ENCODE measurements around the gene ZMIZ1.
"Not testable (repeated sequence)": the region's sequence is repeated elsewhere in the genome, so short reads cannot be mapped to it uniquely, and the experiment has no call there.

The ZMIZ1 gene

DNA sequence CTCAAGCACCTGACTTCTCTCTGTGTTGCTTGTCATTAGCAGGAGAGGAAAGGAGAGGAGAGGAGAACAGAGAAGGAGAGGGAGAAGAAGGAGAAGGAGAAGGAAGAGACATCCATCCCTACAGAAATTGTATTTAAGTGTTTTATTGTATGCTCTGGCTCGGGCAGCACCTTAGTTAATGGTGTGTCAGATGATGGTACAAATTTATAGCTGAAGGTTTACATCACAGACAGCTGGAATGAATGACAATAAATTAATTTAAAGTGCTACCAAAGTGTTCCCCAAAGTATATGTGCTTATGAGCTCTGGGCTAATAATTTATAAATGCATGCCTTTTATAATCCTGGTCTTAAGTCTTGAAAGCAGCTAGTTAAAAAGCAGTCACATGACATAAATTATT is 38.1 kb upstream of the ZMIZ1 start:
- DNase-seq, result no peak

DNA sequence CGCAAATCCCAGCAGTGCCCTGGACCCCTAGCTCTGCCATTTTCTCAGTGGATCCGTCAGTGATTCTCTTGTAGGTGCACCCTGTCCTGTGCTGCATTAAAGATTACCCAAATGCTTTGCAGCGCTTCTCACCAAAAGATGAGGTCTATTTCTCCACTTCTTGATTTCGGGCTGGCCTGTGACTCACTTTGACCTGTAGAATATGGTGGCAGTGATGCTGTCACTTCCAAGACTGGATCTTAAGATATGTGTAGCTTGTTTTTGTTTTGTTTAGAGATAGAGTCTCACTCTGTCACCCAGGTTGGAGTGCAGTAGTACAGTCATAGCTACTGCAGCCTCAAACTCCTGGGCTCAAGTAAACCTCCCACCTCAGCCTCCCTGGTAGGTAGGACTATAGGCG is 37.0 kb upstream of the ZMIZ1 start:
- DNase-seq, result no peak

DNA sequence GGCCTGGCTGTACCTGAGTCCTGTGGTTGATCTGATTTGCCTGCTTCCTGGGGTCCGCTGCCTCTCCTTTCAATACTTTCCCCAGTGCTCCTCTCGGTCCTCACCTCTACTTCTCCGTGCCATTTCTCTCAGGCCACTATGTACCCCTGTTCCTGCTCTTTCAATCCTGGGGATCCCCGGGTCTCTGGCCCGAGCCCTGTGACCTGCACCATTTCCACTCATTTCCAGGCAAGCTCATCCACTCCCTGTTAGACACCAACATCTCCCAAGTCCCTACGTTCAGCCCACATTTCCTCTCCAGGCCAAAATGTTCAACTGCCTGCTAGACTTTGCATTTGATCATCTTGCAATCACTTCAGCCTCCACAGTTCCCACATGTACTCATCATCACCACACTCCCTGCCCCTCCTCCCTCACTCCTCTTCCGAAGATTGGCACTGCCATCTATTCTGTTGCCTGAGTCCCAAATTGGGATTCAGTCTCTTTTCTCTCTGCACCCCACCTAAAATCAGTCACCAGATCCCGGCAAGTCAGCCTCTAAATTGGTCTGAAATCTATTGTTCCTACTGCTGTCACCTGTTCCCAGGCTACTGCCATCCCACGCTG is 34.4 kb upstream of the ZMIZ1 start:
- DNase-seq, result no peak

DNA sequence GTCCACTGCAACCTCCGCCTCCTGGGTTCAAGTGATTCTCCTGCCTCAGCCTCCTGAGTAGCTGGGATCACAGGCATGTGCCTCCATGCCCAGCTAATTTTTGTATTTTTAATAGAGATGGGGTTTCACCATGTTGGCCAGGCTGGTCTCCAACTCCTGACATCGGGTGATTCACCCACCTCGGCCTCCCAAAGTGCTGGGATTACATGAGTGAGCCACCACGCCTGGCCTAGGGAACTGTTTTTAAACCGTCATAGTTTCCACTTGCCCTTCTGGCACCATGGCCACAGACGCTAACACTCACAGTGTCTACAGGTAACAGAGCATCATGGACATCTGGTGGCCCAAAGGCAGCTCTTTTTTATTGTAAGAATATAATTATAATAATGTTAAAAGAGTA is 32.4 kb upstream of the ZMIZ1 start:
- not testable (repeated sequence) for DNase-seq

DNA sequence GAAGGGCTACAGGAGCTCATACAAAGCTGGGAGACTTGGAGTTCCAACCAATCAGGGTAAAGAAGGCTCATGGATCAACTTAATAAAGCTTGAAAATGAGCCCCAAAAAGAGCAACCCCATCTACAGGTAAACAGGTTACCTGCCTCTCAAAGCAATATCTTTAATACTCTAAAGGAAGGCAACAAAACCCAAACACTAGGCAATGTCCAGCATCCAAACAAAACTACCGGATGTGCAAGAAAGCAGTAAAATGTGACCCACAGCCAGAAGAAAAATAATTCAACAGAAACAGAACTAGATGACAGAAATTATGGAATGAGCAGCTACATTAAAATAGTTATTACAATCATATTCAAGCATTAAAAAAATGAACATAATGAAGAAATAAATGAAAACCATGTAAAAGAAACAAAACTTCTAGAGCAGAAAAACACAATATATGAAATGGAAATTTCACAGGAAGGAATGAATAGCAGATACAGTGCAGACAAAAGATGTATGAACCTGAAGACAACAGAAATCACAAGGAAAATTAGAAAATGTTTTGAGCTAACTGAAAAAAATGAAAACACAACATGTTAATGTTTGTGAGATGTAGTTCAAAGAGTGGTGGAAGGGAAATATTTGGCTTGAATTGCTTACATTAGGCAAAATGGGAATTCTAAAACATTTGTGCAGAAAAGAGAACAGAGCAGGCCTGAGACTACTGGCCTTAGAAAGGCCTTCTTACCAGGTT is 30.5 kb upstream of the ZMIZ1 start:
- DNase-seq, result no peak

DNA sequence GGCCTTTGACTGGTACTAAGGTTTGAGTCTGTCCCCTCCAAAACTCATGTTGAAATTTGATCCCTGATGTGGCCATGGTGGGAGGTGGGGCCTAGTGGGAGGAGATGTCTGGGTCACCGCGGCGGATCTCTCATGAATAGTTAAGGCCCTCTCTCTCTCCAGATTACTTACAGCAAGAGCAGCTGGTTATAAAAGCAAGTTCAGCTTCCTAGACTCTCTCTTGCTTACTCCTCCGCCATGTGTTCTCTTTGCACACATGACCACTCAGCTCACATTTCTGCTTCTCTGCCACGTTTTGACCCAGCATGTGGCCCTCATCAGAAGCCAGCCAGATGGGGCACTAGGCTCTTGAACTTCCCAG is 29.9 kb upstream of the ZMIZ1 start:
- DNase-seq, result no peak

DNA sequence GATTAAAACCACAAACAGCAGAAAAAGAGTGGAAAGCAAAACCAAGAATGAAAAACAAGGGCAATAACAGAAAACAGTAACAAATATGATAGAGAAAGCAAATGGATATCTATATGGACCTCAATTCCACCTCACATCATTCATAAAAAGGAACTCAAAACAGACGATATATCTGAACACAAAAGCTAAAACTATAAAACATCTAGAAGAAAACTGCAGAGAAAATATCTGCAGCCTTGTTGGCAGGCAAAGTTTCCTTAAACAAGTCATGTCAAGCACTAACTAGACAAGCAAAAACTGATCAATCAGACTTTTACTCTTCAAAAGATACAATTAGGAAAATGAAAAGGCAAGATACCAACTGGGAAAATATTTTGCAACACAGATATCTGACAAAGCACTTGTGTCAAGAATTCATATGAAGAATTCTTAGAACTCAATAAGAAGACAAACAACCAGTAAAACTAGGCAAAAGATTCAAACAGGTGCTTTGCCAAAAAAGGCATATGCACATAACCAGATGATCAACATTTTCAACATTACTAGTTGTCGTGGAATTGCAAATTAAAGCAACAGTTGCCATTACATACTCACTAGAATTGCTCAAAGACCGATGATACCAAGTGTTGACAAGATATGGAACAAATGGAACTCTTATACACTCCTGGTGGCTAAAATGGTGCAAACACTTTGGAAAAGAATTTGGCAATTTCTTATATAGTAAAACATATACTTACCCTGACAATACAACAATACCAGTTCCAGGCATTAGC is 25.9 kb upstream of the ZMIZ1 start:
- no peak for DNase-seq

DNA sequence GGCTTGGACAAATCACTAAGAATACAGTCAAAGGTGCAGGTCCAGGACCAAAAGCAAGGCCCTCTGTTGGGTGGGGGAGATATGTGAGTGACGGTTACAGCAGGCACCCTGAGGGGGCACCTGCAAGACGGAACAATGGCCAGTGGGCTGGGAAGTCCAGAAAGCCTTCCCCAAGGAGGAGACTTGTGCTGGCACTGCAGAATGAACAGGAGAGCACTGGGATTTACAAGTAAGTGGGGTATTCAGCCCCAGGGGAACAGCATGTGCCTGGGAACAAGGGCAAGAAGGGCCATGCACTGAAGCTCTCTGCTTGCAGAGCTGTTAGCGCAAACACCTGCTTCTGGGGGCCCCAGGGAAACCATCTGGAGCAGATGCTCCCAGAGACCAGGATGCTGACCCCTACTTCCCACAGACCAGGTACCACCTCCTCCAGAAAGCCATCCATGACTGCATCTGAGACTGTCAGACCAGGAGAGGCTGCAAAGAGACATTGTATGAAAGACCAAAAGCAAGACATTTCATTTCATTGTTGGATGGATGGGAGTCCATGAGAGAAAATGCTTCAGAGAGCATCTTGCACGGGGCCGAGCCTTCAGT is 24.6 kb upstream of the ZMIZ1 start:
- no peak for DNase-seq

DNA sequence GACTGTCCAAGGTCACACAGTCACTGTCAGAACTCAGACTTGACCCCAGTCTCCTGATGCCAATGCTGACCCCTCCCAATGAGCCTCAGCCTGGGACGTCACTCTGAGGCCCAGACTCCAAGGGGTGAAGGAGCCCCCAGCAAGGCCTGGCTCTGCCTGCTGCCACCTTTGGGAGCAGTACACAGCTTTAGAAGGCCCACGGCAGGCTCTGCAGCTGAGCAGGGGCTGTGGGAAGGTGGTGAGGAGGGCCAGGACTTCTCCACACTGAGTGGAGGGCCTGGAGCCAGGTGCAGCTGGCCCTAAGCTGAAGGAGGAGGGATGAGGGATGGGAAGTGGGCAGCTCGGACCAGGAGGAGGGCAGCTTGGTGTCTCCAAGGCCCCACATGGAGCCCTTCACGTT is 23.9 kb upstream of the ZMIZ1 start:
- DNase-seq, result no peak

DNA sequence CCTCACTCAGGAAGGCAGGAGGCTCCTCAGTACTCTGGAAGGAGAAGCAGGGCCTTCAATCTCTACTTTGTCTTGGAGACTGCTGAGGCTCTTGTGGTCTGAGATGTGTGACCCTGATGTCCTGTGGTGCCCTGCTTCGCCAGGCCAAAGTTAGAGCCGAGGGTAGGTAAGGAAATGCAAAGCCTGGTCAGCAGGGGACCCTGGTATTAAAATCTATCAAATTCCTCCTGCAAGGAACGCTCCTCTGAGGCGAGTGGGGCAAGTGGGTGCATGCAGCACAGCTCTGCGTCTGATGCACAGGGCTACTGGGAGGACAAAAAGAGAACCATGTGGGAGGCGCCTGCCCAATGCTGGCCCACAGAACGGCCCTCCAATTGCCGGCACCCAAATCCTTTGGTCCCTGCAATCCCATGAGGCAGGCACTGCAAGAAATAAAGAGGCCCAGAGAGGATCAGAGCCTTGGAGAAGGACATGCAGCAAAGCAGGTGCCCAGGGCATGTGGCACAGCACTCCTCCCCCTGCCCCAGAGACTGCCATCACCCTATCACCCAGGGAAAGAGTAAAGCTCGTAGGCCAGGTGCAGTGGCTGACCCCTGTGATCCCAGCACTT is 23.1 kb upstream of the ZMIZ1 start:
- no peak for DNase-seq

DNA sequence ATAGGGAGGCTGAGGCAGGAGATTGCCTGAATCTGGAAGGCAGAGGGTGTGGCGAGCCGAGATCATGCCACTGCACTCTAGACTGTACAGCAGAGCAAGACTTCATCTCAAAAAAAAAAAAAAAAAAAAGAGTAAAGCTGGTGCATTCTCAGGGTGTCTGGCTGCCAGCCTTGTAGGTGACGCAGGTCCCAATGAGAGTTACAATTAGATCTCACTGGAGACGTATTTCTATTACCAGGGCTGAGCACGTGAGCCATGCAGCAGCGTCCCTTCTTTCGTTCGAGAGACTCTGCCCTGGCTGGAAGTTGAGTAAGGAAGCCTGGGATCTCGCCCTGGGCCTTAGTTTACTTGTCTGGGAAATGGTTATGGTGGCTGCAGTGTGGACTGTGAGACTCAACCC is 22.4 kb upstream of the ZMIZ1 start:
- no peak for DNase-seq

DNA sequence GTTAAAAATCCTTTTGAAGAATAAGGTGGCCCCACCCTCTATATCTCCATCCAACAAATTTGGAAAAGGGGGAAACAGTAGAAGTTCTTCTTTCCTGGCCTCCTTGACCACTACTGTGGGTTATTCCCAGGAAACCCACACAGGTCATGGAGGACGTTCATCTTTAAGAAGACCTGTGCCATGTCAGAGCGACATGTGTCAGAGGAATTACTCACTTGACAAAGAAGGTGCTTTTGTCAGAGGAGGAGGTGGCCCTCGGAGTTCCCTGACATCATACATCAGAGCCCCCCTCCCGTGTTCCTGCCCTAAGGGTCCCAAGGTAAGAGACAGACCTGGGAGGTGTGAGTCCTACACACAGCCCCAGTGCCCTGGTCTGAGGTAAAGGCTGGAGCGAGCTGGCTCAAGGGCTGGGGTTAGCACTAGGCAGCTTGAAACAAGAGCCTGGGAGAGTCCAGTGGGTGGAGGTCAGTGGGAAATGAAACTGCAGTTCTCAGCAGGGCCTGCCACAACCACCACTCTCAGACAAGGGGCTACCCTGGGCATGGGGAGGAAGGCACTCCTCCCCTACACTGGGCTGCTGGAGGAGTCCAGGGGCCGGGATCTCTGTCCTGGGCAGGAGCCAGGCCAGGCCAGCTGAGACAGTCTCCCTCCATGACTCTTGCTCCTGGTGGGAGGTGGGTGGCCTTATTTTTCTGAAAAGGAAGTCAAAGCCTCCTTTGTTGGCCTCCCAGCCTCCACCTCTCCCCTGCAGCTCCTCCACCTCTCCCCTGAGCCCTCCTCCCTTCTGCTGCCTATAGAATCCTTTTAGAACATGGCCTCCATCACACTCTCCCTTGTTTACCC is 21.8 kb upstream of the ZMIZ1 start:
- peak; percentile 81 to 89 (median 85) for DNase-seq

DNA sequence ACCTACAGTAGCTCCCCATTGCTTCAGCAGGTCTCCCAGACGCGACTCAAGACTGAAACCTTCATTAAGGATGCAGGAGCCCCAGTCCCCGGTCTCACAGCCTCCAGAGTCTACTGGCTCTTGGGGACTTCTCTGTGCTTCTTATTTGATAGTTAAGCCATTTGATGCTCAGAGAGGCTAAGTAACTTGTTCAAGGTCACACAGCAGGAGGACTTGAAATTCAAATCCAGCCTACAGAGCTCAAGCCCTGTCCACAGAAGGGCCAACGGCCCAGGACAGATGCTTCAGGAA is 21.2 kb upstream of the ZMIZ1 start:
- DNase-seq, result no peak

DNA sequence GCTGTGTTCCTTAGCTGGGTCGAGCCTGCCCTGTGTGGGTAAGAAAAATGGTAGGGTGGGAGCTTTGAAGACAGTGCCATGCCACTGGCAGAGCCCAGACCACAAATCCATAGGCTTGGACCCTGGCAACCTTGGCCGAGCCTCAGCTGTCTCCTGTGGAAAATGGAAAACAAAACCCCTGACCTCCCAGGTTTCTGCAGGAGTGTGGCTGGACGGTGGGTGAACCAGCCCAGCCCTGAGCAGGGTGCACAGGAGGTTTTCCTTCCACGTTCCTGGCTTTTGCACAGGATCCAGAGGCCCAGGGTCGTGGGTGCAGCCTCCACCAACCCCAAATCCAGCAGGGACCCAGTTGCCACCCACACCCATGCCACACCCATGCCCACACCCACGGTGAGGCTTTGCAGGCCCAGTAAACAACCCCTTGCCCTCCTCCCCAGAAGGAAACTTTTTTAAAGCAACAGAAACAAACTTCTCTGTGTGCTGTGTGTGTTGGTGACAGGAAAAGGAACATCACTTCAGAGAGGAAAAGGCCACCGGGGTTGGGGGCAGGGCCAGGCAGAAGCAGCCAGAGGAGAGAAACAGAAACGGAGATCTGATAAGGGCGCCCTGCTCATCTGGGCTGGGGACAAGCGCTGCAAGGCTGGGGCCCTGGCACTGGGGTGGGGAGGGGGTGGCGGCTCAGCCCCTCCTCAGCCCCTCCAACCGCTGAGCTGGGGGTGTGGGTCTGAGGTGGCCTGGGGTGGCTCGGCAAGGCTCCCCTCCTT is 20.7 kb upstream of the ZMIZ1 start:
- DNase-seq, result peak; percentile 56 to 76 (median 64)

DNA sequence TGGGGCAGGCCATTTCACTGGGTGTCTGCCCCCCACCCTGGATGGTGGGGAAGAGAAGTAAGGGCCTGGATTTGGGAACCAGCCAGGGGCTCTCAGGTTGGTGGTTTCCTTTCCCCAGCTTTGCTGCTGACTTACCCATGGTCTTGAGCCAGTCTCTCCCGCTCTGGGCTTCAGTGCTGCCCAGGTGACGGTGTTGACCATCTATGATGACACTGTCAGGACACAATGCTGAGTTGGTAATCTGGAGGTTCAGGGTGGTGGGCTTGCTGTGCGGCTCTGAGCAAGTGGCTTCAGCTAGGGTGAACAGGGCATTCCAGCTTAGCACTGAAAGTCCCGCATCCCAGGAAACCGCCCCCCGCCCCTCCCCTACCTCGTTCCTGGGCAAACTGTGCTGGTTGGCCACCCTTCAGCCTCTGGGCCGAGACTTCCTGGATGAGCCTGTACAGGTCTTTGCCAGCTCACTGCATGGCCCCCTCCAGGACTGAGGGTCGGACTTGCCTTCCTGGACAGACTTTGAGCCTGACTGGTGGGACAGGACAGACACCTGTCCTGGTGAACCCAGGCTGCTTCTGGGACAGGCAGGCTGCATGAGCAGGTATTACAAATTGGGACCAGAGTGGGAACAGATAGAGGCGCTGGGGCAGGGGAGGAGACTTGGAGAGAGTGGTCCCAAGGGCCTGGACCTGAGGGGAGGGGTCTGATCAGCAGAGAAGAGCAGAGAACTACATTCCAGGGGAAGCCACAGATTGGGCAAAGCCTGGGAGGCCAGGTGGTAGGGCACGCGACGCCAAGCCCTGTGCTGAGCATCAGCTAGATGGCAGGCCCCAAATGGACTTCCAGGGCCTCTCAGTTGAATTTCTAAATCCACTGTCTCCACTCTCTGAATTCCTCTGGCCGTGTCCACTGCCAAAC is 19.9 kb upstream of the ZMIZ1 start:
- no peak for DNase-seq

DNA sequence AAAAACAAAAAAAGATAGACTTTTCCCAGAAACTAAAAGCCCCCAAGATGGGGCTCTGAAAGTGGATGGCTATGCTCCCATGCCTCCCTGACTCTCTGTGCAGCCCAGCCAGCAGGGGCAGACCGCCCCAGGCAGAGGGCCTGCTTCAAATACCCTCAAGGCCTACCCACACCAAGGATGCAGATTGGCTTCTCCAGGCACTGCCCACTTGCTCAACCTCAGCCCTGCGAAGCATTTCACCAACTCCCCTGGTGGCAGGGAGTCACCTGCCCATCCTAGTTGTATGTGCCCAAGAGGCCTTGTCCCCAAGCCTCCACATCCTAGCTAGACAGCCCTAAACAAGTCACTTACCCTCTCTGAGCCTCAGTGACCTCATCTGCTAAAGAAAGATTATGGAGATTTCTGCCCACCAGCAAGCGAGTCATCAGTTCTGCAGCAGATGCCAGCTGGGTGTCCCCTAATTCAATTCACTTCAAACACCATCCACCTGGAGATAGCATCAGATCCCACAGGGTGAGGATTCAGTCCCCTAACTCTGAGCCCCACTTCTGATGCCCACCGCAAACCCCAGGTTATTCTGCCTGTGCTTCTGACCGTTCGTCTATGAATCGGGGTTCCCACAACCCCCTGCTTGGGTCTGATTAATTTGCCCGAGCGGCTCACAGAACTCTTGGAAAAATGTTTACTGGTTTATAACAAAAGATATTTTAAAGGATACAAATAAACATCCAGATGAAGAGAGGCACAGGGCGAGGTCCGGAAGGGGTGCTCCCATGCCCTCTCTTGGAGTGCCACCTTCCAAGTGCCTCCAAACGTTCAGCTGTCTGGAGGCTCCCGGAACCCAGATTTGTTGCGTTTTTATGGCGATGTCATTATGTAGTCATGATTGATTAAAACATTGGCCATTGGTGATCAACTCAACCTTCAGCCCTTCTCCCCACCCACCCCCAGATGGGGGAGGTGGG is 18.6 kb upstream of the ZMIZ1 start:
- DNase-seq, result peak; percentile 81 to 88 (median 85)

DNA sequence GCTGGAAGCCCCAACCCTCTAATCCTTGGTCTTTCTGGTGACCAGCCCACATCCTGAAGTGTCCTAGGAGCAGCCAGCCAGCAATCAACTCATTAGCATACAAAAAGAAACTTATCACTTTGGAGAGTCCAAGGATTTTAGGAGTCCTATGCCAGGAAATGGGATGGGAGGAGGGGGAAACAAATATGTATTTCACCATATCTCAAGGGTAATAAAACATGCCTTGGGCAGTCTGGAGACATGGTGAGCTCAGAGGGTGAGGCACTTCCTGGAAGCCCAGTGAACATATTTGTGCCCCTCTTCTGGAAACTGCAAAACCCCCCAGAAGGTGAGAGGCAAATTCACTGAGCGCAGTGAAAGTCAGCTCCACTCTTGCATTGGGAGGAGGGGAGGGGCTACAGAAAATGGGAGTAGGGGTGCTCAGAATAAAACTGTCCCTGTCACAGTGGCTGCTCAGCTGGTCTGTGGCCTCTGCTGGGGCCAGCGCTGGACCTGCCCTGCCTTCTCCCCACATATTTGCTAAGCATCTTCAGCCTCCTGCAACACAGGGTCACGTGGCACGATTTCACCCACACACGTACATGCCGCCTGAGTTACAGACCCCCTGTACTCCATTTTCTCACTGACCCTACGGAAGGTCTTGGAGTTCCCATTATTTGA is 17.7 kb upstream of the ZMIZ1 start:
- DNase-seq, result no peak

DNA sequence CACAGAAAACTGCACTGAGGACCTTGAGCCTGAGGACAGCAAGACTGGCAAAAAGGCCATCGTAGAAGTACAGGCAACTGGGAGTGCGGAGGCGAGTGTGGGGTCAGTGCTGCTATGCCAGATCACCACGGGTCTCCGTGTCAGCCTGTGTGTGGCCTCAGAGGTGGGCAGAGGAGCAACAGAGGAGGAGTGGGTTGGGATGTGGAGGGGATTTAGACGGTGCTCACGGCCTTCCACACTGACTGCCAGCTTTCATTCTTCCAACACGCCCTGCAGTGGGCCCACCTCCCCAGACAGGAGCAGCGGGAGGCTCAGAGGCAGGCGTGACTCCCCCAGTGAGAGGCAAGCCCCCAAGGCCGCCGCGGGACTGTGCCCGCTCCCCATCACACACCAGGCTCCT is 17.0 kb upstream of the ZMIZ1 start:
- DNase-seq, result no peak

Data from suppressor macrophage treated with lipopolysaccharide for 1 hour (primary cell).